Adrenal gland (tissue), 12 donors: ENCODE results near the gene SMARCAD1. TPM values are rescaled to one million over a fixed set of nuclear protein-coding genes. Genes with fewer than 3 reads are reported as not detected.

Experiments
- DNase-seq, 7 donors: peaks; one replicate each; pipeline ENCODE4 v3.0.0-alpha.2; 2019 to 2020
- H3K27ac ChIP-seq, 5 donors: fragments of 200-600 bp; sonication (generic) in 4 of 5; 1 replicate in 3 of 5; 2 replicates in 2 of 5; pipeline versions ENCODE4 v1.5.1 to v1.8.0; 2016 to 2020; ENCODE audit warnings: mild to moderate bottlenecking in 1 of 5
- H3K27me3 ChIP-seq: fragments of 200-600 bp; 2 replicates; pipeline ENCODE4 v1.8.0; 2021
- H3K36me3 ChIP-seq, 2 donors: fragments of 200-600 bp; replicated peaks in 1 of 2; 1 replicate in 1 of 2; 2 replicates in 1 of 2; pipeline versions ENCODE4 v1.5.1 to v1.8.0; 2018 to 2022
- H3K4me1 ChIP-seq, 2 donors: fragments of 200-600 bp; replicated peaks in 1 of 2; 1 replicate in 1 of 2; 2 replicates in 1 of 2; pipeline versions ENCODE4 v1.5.1 to v1.8.0; 2018 to 2021
- H3K4me3 ChIP-seq, 4 donors: fragments of 200-600 bp; sonication (generic) in 3 of 4; one replicate each; pipeline ENCODE4 v1.5.1; 2016 to 2018
- H3K9me3 ChIP-seq, 3 donors: fragments of 200-600 bp; sonication (generic) in 1 of 3; replicated peaks in 1 of 3; 1 replicate in 2 of 3; 2 replicates in 1 of 3; pipeline versions ENCODE4 v1.5.1 to v1.8.0; 2016 to 2021
- POLR2A ChIP-seq, 2 donors: fragments of 450-650 bp; IDR thresholded peaks; one replicate each; pipeline ENCODE4 v1.6.1; 2017; ENCODE audit warnings: antibody characterized with exemption in 2 of 2, mild to moderate bottlenecking in 2 of 2, moderate library complexity in 1 of 2
- WGBS, 4 donors: extraction: QIAGEN DNeasy Blood & Tissue Kit in 2 of 4; methylation state at CpG; one replicate each; pipeline versions ENCODE4 v1.1.5 to v1.1.7; 2013 to 2017; 5-methylcytosine and 5-hydroxymethylcytosine counted together
- intact Hi-C, 2 donors: fragments of 100-400 bp; cut with DNase I; formaldehyde crosslinking; loops; one replicate each; pipeline versions ENCODE4 v1.14.1 to v1.15.0; 2022 to 2023
- polyA plus RNA-seq, 3 donors: library from polyadenylated mRNA; stranded (reverse); fragments of 200-250 nt in 2 of 3; fragments of 350-450 nt in 1 of 3; fragmentation: Illumina TruSeq in 1 of 3; extraction: RNeasy Lipid Tissue Mini Kit (QIAGEN cat#74804) in 1 of 3; gene quantifications; one replicate each; pipeline ENCODE4 v1.2.3, GENCODE V29; 2013 to 2014
- total RNA-seq, 9 donors: library from RNA; depleted of rRNA in 4 of 9; stranded (reverse); fragments of >200 nt in 4 of 9; fragments of 120-200 nt in 1 of 9; fragmentation: NEBNext Ultra II Directional in 1 of 9; extraction: Animal tissue kit (Norgen Biotek cat#: 25700) in 1 of 9; gene quantifications; one replicate each; pipeline versions ENCODE4 v1.1.0 to v1.2.4, GENCODE V29; 2013 to 2023
- TF ChIP-seq, protein P1 (sequence below), 6 experiments: fragments of 450-650 bp in 4 of 6; fragments of 200-600 bp in 2 of 6; sonication (generic) in 1 of 6; IDR thresholded peaks; 1 replicate in 5 of 6; 2 replicates in 1 of 6; pipeline versions ENCODE4 v1.5.1 to v1.8.0; 2016 to 2021; ENCODE audit warnings: antibody characterized with exemption in 6 of 6, mild to moderate bottlenecking in 2 of 6, moderate library complexity in 1 of 6
- donor health status: healthy with polysubstance abuse.
- donor health status: Bipolar disorder and iron deficiency.
- donor health status: DM: yes; HTN: yes; CAD: no.
- donor health status: DM: no; HTN: no; CAD: no.
- donor health status: DM: no; HTN: no; CAD: no.
- donor health status: DM: yes; HTN: yes; CAD: no.

SMARCAD1 gene
- total and polyA plus RNA-seq, 12 donors, result 9.0 to 51.9 (median 22.2) TPM

DNA sequence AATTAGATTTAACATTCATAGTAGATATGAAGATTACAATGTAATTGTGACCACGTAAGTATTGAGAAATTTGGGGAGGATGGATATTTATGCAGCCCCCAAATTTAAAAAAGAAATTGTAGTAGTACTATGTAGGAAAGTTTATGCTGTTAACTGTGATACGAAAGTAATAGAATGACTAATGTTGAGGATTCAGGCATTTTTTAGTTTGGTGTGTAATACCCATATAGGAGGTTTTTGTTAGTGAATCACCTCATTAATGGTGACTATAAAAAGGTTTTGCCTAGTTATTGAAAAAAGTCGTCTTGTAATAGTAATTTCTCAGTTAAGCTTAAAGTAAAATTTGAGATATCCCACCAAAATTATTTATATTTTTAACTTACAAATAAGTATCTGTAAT is 67.2 kb downstream of the SMARCAD1 start:
- Histone ChIP-seq H3K4me3 (no peak overlapping the region), H3K27me3 (no peaks in the 10 kb centered on the region), H3K9me3 (no peaks in the 10 kb centered on the region), H3K27ac (no peak overlapping the region), H3K4me1 (no peaks in the 10 kb centered on the region), H3K36me3 (peaks cover 0 to 43% of the 10 kb centered on the region in 2 donors)
- TF ChIP-seq, protein P1, sequence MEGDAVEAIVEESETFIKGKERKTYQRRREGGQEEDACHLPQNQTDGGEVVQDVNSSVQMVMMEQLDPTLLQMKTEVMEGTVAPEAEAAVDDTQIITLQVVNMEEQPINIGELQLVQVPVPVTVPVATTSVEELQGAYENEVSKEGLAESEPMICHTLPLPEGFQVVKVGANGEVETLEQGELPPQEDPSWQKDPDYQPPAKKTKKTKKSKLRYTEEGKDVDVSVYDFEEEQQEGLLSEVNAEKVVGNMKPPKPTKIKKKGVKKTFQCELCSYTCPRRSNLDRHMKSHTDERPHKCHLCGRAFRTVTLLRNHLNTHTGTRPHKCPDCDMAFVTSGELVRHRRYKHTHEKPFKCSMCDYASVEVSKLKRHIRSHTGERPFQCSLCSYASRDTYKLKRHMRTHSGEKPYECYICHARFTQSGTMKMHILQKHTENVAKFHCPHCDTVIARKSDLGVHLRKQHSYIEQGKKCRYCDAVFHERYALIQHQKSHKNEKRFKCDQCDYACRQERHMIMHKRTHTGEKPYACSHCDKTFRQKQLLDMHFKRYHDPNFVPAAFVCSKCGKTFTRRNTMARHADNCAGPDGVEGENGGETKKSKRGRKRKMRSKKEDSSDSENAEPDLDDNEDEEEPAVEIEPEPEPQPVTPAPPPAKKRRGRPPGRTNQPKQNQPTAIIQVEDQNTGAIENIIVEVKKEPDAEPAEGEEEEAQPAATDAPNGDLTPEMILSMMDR (IDR thresholded peaks at IDR 0.05), result no peak
- no peak for TF ChIP-seq POLR2A (IDR thresholded peaks at IDR 0.05)
- intact Hi-C loops, result no loop called here
- DNase-seq, result no peak
- 94 to 96% (median 96%) methylated on average over 3 of the region's 3 CpGs for WGBS, 4 donors

- WGBS, 4 donors, result 96 to 98% (median 97%) methylated on average over 7 of the region's 7 CpGs
- no peaks in the 10 kb centered on the region for H3K9me3 ChIP-seq
- H3K27ac ChIP-seq, result no peak overlapping the region
- no peak for DNase-seq
- no peaks in the 10 kb centered on the region for H3K4me1 ChIP-seq
- intact Hi-C loops, result no loop called here
- no peak overlapping the region for H3K4me3 ChIP-seq
- no peaks in the 10 kb centered on the region for H3K27me3 ChIP-seq
- no peak for TF ChIP-seq POLR2A (IDR thresholded peaks at IDR 0.05)
- TF ChIP-seq, protein P1 (IDR thresholded peaks at IDR 0.05), result no peak
- peaks cover 0 to 48% of the 10 kb centered on the region in 2 donors for H3K36me3 ChIP-seq
Observed at GRCh38 chr4:94276204-94276603, 68.5 kb downstream of the SMARCAD1 start.

GRCh38 chr4:94277534-94277933 is 69.9 kb downstream of the SMARCAD1 start:
- H3K4me3 ChIP-seq, result no peak overlapping the region
- intact Hi-C loops, result no loop called here
- no peaks in the 10 kb centered on the region for H3K9me3 ChIP-seq
- 87 to 92% (median 89%) methylated on average over 3 of the region's 3 CpGs for WGBS, 4 donors
- no peaks in the 10 kb centered on the region for H3K4me1 ChIP-seq
- peaks cover 0 to 52% of the 10 kb centered on the region in 2 donors for H3K36me3 ChIP-seq
- no peak for DNase-seq
- no peaks in the 10 kb centered on the region for H3K27me3 ChIP-seq
- no peak overlapping the region for H3K27ac ChIP-seq
- TF ChIP-seq, protein P1 (IDR thresholded peaks at IDR 0.05), result no peak
- no peak for TF ChIP-seq POLR2A (IDR thresholded peaks at IDR 0.05)

GRCh38 chr4:94278781-94279180 is 71.1 kb downstream of the SMARCAD1 start:
- Histone ChIP-seq H3K4me3 (no peak overlapping the region), H3K4me1 (no peaks in the 10 kb centered on the region), H3K9me3 (no peaks in the 10 kb centered on the region), H3K36me3 (peaks cover 0 to 65% of the 10 kb centered on the region in 2 donors), H3K27ac (no peak overlapping the region), H3K27me3 (no peaks in the 10 kb centered on the region)
- TF ChIP-seq, protein P1 (IDR thresholded peaks at IDR 0.05), result no peak
- no peak for DNase-seq
- WGBS, 4 donors, result 94 to 99% (median 96%) methylated on average over 2 of the region's 2 CpGs
- intact Hi-C loops, result no loop called here
